A673 (cell line): ENCODE results near the gene ARL8A.

Experiments
- CTCF ChIP-seq: fragments of 300-800, 200-600 bp; sonication (generic); conservative IDR thresholded peaks from 2 replicates; pipeline ENCODE4 v1.5.1; 2017; ENCODE audit warnings: low read depth, mild to moderate bottlenecking, antibody characterized with exemption, low read length, moderate library complexity, mixed read lengths
- EZH2 ChIP-seq: fragments of 200-600 bp; sonication (generic); IDR thresholded peaks from 2 replicates; pipeline ENCODE4 v1.6.1; 2017; ENCODE audit warnings: borderline replicate concordance, low read depth, mild to moderate bottlenecking, mixed read lengths, antibody characterized with exemption, low read length; ENCODE audit not compliant: poor library complexity, severe bottlenecking

DNA sequence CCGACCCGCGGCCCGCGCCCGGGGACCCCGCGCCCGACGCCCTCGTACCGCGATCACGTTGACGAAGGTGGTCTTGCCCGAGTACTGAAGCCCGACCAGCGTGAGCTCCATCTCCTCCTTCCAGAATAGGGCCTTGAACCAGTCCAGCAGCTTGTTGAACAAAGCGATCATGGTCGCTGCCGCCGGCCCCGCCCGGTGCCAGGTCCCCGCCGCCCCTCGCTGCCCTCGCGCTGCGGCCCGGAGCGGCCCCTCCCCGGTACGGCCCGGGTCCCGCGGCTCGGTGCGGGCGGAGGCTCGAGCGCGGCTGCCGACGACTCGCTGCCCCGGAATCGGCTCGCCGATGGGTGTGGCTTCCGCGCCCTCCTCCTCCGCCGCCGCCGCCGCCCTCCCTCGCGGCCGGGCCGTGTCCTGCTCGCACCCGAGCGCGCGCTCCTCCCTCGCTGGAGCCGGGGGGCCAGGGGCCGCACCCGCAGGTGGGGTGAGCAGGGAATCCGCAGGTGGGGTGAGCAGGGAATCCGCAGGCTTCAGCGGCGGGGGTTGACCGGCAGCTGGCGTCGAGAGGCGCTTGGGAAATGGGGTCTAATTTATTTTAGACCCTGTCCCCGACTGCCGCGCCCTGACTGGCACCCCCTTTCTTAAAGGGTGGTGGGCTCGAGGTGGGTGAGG, at the start of gene ARL8A:
- TF ChIP-seq CTCF (no peak), EZH2 (no peak)
